Measurements from ENCODE around the gene SGIP1. TPM values are rescaled to one million over a fixed set of nuclear protein-coding genes. Genes with fewer than 3 reads are reported as not detected.

Gene SGIP1
- total and polyA plus RNA-seq, 4 donors, result 2.7 to 17.0 (median 4.7) TPM

DNA sequence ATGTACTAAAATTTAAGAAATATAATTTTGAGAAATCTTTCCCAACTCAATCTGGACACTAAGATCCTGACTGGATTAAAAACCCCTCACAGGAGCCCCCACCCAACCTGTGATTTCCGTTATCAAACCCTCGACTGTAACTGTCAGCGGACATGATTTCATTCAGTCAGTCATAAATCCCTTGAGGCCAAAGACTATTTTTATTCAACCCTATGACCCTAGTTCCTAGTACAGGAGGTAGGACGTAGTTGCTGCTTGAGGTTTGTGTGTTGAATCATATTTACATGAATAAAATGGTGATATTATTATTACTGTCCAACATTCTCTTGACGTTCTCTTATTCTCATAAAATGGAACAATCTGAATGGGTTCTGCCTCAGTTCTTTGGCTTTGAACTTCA is 145.2 kb downstream of the SGIP1 start:
- peaks cover 0 to 2% (median 0%) of the 10 kb centered on the region in 4 donors for H3K36me3 ChIP-seq (ENCODE audit: control insufficient read depth in 4 of 4, insufficient read depth in 4 of 4, low read length in 4 of 4)
- peaks cover 0 to 3% (median 0%) of the 10 kb centered on the region in 5 donors for H3K4me1 ChIP-seq (ENCODE audit: control insufficient read depth in 5 of 5, insufficient read depth in 5 of 5, low read length in 5 of 5)
- 86 to 95% methylated on average over 5 of the region's 5 CpGs for WGBS, 2 donors
- H3K27ac ChIP-seq (ENCODE audit: low read depth in 1 of 2, low read length in 1 of 2), result no peak overlapping the region
- no peak overlapping the region for H3K4me3 ChIP-seq
- H3K9ac ChIP-seq (ENCODE audit: insufficient read depth in 1 of 2, low read length in 2 of 2), result no peak overlapping the region
- no peaks in the 10 kb centered on the region for H3K9me3 ChIP-seq (ENCODE audit: control insufficient read depth in 4 of 4, insufficient read depth in 3 of 4, low read length in 3 of 4)
- no peak for ATAC-seq (ENCODE audit: insufficient read depth, low FRiP score)
- TF ChIP-seq, protein P1, sequence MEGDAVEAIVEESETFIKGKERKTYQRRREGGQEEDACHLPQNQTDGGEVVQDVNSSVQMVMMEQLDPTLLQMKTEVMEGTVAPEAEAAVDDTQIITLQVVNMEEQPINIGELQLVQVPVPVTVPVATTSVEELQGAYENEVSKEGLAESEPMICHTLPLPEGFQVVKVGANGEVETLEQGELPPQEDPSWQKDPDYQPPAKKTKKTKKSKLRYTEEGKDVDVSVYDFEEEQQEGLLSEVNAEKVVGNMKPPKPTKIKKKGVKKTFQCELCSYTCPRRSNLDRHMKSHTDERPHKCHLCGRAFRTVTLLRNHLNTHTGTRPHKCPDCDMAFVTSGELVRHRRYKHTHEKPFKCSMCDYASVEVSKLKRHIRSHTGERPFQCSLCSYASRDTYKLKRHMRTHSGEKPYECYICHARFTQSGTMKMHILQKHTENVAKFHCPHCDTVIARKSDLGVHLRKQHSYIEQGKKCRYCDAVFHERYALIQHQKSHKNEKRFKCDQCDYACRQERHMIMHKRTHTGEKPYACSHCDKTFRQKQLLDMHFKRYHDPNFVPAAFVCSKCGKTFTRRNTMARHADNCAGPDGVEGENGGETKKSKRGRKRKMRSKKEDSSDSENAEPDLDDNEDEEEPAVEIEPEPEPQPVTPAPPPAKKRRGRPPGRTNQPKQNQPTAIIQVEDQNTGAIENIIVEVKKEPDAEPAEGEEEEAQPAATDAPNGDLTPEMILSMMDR (IDR thresholded peaks at IDR 0.05; ENCODE audit: control extremely low read depth, extremely low read depth), result no peak
- DNase-seq, result no peak
- H3K27me3 ChIP-seq (ENCODE audit: control insufficient read depth in 3 of 3, insufficient read depth in 3 of 3, low read length in 2 of 3), result no peaks in the 10 kb centered on the region

DNA sequence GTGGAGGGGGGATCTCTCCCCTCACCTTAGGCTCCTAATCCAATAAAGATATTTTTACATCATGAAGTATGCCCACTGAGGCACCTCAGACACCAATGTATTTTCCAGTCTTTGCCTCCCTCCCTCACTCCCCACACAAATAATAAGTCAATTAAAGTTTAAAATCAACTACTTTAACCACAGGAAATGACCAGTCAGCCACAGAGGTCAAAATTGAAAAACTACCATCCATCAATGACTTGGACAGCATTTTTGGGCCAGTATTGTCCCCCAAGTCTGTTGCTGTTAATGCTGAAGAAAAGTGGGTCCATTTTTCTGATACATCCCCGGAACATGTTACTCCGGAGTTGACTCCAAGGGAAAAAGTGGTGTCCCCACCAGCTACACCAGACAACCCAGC is 147.7 kb downstream of the SGIP1 start:
- Histone ChIP-seq H3K27ac (ENCODE audit: low read depth in 1 of 2, low read length in 1 of 2) (no peak overlapping the region), H3K9ac (ENCODE audit: insufficient read depth in 1 of 2, low read length in 2 of 2) (no peak overlapping the region), H3K4me1 (ENCODE audit: control insufficient read depth in 5 of 5, insufficient read depth in 5 of 5, low read length in 5 of 5) (no peaks in the 10 kb centered on the region), H3K36me3 (ENCODE audit: control insufficient read depth in 4 of 4, insufficient read depth in 4 of 4, low read length in 4 of 4) (peaks cover 0 to 4% (median 0%) of the 10 kb centered on the region in 4 donors), H3K4me3 (no peak overlapping the region), H3K27me3 (ENCODE audit: control insufficient read depth in 3 of 3, insufficient read depth in 3 of 3, low read length in 2 of 3) (no peaks in the 10 kb centered on the region), H3K9me3 (ENCODE audit: control insufficient read depth in 4 of 4, insufficient read depth in 3 of 4, low read length in 3 of 4) (no peaks in the 10 kb centered on the region)
- ATAC-seq (ENCODE audit: insufficient read depth, low FRiP score) (no peak), DNase-seq (no peak)
- TF ChIP-seq, protein P1 (IDR thresholded peaks at IDR 0.05; ENCODE audit: control extremely low read depth, extremely low read depth), result no peak
- WGBS, 2 donors, result 94 to 99% methylated on average over 2 of the region's 2 CpGs

GRCh38 chr1:66682106-66682505 is 148.2 kb downstream of the SGIP1 start:
- no peaks in the 10 kb centered on the region for H3K4me1 ChIP-seq (ENCODE audit: control insufficient read depth in 5 of 5, insufficient read depth in 5 of 5, low read length in 5 of 5)
- H3K36me3 ChIP-seq (ENCODE audit: control insufficient read depth in 4 of 4, insufficient read depth in 4 of 4, low read length in 4 of 4), result peaks cover 0 to 4% (median 0%) of the 10 kb centered on the region in 4 donors
- TF ChIP-seq, protein P1 (IDR thresholded peaks at IDR 0.05; ENCODE audit: control extremely low read depth, extremely low read depth), result no peak
- no peak overlapping the region for H3K9ac ChIP-seq (ENCODE audit: insufficient read depth in 1 of 2, low read length in 2 of 2)
- no peak overlapping the region for H3K27ac ChIP-seq (ENCODE audit: low read depth in 1 of 2, low read length in 1 of 2)
- no peak overlapping the region for H3K4me3 ChIP-seq
- ATAC-seq (ENCODE audit: insufficient read depth, low FRiP score) (no peak), DNase-seq (no peak)
- H3K27me3 ChIP-seq (ENCODE audit: control insufficient read depth in 3 of 3, insufficient read depth in 3 of 3, low read length in 2 of 3), result no peaks in the 10 kb centered on the region
- WGBS, 2 donors, result 94 to 98% methylated on average over 11 of the region's 11 CpGs
- no peaks in the 10 kb centered on the region for H3K9me3 ChIP-seq (ENCODE audit: control insufficient read depth in 4 of 4, insufficient read depth in 3 of 4, low read length in 3 of 4)

DNA sequence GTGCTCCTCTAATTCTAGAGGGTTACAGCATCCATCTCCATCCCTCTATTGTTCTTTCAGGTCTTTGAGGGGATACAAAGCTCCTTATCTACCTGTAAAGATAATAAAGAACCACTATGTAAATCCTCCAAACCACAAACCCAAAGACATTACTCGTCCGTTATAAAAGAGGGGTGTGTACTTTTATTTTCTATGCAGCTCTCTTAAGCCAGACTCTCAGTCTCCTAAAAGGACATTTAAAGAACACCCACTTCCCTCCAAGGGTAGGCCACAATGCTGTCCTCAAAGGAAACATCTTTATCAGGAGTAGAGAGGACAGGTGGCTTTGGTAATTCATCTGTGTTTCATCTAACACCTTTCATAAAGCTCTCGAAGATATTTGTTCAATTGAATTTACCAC is 150.4 kb downstream of the SGIP1 start:
- TF ChIP-seq, protein P1 (IDR thresholded peaks at IDR 0.05; ENCODE audit: control extremely low read depth, extremely low read depth), result no peak
- DNase-seq, result no peak
- Histone ChIP-seq H3K9me3 (ENCODE audit: control insufficient read depth in 4 of 4, insufficient read depth in 3 of 4, low read length in 3 of 4) (no peaks in the 10 kb centered on the region), H3K36me3 (ENCODE audit: control insufficient read depth in 4 of 4, insufficient read depth in 4 of 4, low read length in 4 of 4) (peaks cover 0 to 6% (median 0%) of the 10 kb centered on the region in 4 donors), H3K27ac (ENCODE audit: low read depth in 1 of 2, low read length in 1 of 2) (no peak overlapping the region), H3K9ac (ENCODE audit: insufficient read depth in 1 of 2, low read length in 2 of 2) (no peak overlapping the region), H3K27me3 (ENCODE audit: control insufficient read depth in 3 of 3, insufficient read depth in 3 of 3, low read length in 2 of 3) (no peaks in the 10 kb centered on the region), H3K4me3 (no peak overlapping the region), H3K4me1 (ENCODE audit: control insufficient read depth in 5 of 5, insufficient read depth in 5 of 5, low read length in 5 of 5) (no peaks in the 10 kb centered on the region)
- WGBS, 2 donors, result 47 to 61% methylated on average over 3 of the region's 3 CpGs
- no peak for ATAC-seq (ENCODE audit: insufficient read depth, low FRiP score)
